ENCODE results near the gene LRFN4.
"Not testable (repeated sequence)": the region's sequence is repeated elsewhere in the genome, so short reads cannot be mapped to it uniquely, and the experiment has no call there.

GRCh38 chr11:66824573-66824972, 32.3 kb upstream of the LRFN4 start:
- TF ChIP-seq CTCF (IDR thresholded peaks at IDR 0.05); ZNF512 (CRISPR knock-in tag; IDR thresholded peaks at IDR 0.05; ENCODE audit: borderline replicate concordance); FOXJ3 (CRISPR knock-in tag; IDR thresholded peaks at IDR 0.05; ENCODE audit: borderline replicate concordance); FOXK1 (CRISPR knock-in tag; IDR thresholded peaks at IDR 0.05); HMGXB4 (CRISPR knock-in tag; IDR thresholded peaks at IDR 0.05); CREB1 (CRISPR knock-in tag; IDR thresholded peaks at IDR 0.05); MAX (CRISPR knock-in tag; IDR thresholded peaks at IDR 0.05); ETV6 (CRISPR knock-in tag; IDR thresholded peaks at IDR 0.05); NR2C2 (CRISPR knock-in tag; IDR thresholded peaks at IDR 0.05); ATF3 (CRISPR knock-in tag; conservative IDR thresholded peaks at IDR 0.05); PRDM15 (CRISPR knock-in tag; IDR thresholded peaks at IDR 0.05): not testable (repeated sequence)

Data from WTC11 (cell line).